Measurements from ENCODE around the gene DFFB. TPM values are rescaled to one million over a fixed set of nuclear protein-coding genes. Genes with fewer than 3 reads are reported as not detected.

DFFB gene
- total and polyA plus RNA-seq, 2 of the 4 experiments (the other 2 are of a cell fraction), result 6.5 to 7.3 TPM

DNA sequence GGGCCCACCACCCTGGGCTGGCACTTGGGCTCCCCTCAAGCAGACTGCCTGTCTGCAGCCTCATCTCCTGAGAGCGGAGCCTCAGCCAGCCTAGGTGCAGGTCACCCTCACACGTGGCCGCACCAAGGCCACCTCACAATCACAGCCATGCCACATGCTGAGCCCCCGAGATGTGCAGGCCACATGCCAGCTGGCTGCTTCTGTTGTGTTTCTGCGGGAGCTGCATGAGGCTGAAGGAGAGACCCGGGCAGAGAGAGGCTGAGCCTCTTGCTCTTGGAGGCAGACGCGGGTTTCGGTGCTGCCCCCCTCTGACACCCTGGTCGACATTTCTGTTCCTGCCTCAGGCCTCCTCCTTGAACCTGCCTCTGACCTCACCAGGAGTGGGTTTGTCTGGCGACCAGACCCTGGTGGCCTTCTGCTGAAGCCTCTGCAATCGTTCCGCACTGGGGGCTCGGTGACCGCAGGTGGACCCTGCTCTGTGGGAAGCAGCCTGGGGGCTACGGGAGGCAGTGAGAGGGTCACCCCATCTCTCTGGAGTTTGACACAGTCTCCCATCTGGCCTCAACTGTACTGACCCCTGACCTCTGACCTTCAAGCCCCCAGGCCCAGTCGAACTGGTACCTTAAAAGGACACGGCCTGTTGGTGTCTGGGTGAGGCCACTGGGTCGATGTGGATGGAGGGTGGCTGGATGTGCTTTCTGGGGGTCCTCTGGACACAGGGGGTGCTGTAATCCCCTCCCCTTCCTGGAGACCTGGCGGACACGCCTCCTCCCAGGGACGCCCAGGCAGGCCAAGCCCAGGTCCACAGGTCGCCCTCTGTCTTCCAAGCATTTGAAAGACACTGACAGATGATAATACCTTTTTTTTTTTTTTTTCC lies 55.8 kb downstream of the DFFB start:
- WGBS, 2 experiments (ENCODE audit: extremely low coverage in 2 of 2, insufficient read length in 1 of 2), result 80% methylated on average over 1 of the region's 23 CpGs; no CpG with 5 or more reads in 1 of the 2 experiments
- Histone ChIP-seq H3K23ac (ENCODE audit: low read depth, low read length) (no peak overlapping the region), H4K20me1 (ENCODE audit: insufficient read depth, low read length) (no peaks in the 10 kb centered on the region), H3K9me1 (ENCODE audit: insufficient read depth, low read length) (no peaks in the 10 kb centered on the region), H2BK20ac (ENCODE audit: low read depth, low read length) (no peak overlapping the region), H3K4me1 (ENCODE audit: control insufficient read depth, insufficient read depth, low read length) (no peaks in the 10 kb centered on the region), H4K8ac (ENCODE audit: low read depth in 2 of 2, low read length in 2 of 2) (no peak overlapping the region), H3K14ac (replicated peaks; ENCODE audit: low read depth, low read length) (no peak overlapping the region), H3K4me2 (ENCODE audit: low read depth, low read length) (no peak overlapping the region), H4K91ac (ENCODE audit: insufficient read depth, low read depth, low read length) (no peak overlapping the region), H2BK15ac (ENCODE audit: low read depth, low read length) (no peak overlapping the region), H3K27ac (ENCODE audit: insufficient read depth, low read length) (no peak overlapping the region), H3K56ac (ENCODE audit: extremely low read depth, insufficient read depth, low read length) (no peak overlapping the region), H2AK9ac (replicated peaks; ENCODE audit: low read depth, low read length, poor library complexity) (no peak overlapping the region), H2AK5ac (ENCODE audit: low read depth, low read length) (no peak overlapping the region), H3K9ac (ENCODE audit: low read depth, low read length) (no peak overlapping the region), H3K18ac (ENCODE audit: low read depth, low read length) (no peak overlapping the region), H3K27me3 (ENCODE audit: control insufficient read depth, insufficient read depth, low read length) (peaks cover 7% of the 10 kb centered on the region; the same call in 1 of the 2 replicates), H3K79me1 (ENCODE audit: low read depth in 1 of 2, low read length in 2 of 2) (no peaks in the 10 kb centered on the region), H2BK5ac (ENCODE audit: low read depth, low read length, poor library complexity, severe bottlenecking) (no peak overlapping the region), H3K36me3 (ENCODE audit: control insufficient read depth, insufficient read depth, low read length) (no peaks in the 10 kb centered on the region), H3K4ac (ENCODE audit: low read depth, low read length) (no peak overlapping the region), H3K9me3 (ENCODE audit: control insufficient read depth, insufficient read depth, low read length) (no peaks in the 10 kb centered on the region), H2AFZ (replicated peaks; ENCODE audit: low read length, poor library complexity) (no peak overlapping the region), H2BK120ac (ENCODE audit: low read depth, low read length) (no peak overlapping the region), H4K5ac (ENCODE audit: low read depth, low read length) (no peak overlapping the region), H3K4me3 (ENCODE audit: insufficient read depth, low read depth, low read length) (no peak overlapping the region)
- no TSS peak for BruUV-seq (replicated peaks)
- CTCF ChIA-PET, result interaction anchor here (0.7 kb wide), 1 partner anchor 25 kb away, joined by 3 read pairs; no protein-coding TSS in a partner anchor
- intact Hi-C loops (cut with micrococcal nuclease), result no loop called here
- TF ChIP-seq CEBPB (IDR thresholded peaks at IDR 0.05; ENCODE audit: low read depth, low read length) (no peak), MXI1 (IDR thresholded peaks at IDR 0.05; ENCODE audit: borderline replicate concordance, low read depth, low read length) (no peak), POLR2A (IDR thresholded peaks at IDR 0.05; ENCODE audit: low read depth, low read length) (no peak), RFX5 (IDR thresholded peaks at IDR 0.05; ENCODE audit: low read depth, low read length) (no peak), RCOR1 (IDR thresholded peaks at IDR 0.05; ENCODE audit: insufficient replicate concordance, low read length) (no peak), CHD1 (IDR thresholded peaks at IDR 0.05; ENCODE audit: low read depth, low read length) (no peak), MAFK (IDR thresholded peaks at IDR 0.05; ENCODE audit: low read depth, low read length) (no peak)
- in situ Hi-C loops (cut with MboI; ENCODE audit: low sequenced_read_pairs), result loop anchor here (25.0 kb wide), 1 partner anchor 1999 kb away; no protein-coding TSS in a partner anchor
- no peak for DNase-seq
- dilution Hi-C loops (cut with HindIII; ENCODE audit: low sequenced_read_pairs, unreplicated experiment), result no loop called here
- POLR2A ChIA-PET (ENCODE audit: unreplicated experiment), result no interaction called here
- no peak for ATAC-seq (ENCODE audit: low read depth)
